ENCODE results near the gene C8G. TPM values are rescaled to one million over a fixed set of nuclear protein-coding genes. Genes with fewer than 3 reads are reported as not detected.

The C8G gene
- total and polyA plus RNA-seq, 2 of the 8 experiments (the other 6 are each of a cell fraction or from before 2014, with no cell fraction given), result 0.62 to 0.80 TPM

DNA sequence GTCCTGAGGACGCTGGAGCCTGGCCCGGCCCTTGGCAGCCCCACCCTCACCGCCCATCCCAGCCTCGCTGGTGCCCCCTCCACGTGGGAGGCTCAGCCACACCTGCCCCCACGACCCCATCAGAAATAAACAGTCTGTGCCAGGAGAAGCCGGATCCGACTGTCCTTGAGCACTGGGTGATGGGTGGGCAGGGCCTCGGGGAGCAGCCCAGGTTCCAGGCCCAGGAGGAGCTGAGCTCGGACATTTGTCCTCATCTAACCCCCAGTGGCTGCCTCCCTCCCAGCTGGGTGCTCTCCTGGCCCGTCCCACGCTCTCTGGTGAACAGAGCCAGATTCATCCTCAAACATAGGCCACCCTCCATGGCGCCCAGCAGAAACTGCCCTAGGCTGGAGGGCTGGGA lies 27.7 kb downstream of the C8G start (continued):
- no peak for TF ChIP-seq CHD7 (IDR thresholded peaks at IDR 0.05; ENCODE audit: insufficient replicate concordance, low read length)
- TF ChIP-seq RNF2 (IDR thresholded peaks at IDR 0.05; ENCODE audit: borderline replicate concordance, low read depth, low read length, missing control alignments, poor library complexity, severe bottlenecking), result no peak
